ENCODE measurements around the gene ARHGAP26. TPM values are rescaled to one million over a fixed set of nuclear protein-coding genes. Genes with fewer than 3 reads are reported as not detected.

Gene ARHGAP26
- total and polyA plus RNA-seq, 2 donors (not counting 3 experiments of a cell fraction or from before 2014, with no cell fraction given) = 3.1 to 16.2 TPM

GRCh38 chr5:143071927-143072326 is 301.8 kb downstream of the ARHGAP26 start:
- dilution Hi-C loops (cut with MboI; ENCODE audit: extremely low pct_ligation_motif_present, low sequenced_read_pairs) = no loop called here
- Histone ChIP-seq H3K36me3 (ENCODE audit: control insufficient read depth in 2 of 2, extremely low read depth in 1 of 2, insufficient read depth in 2 of 2, low read length in 2 of 2) (no peaks in the 10 kb centered on the region), H2AFZ (ENCODE audit: low read depth, low read length) (no peak overlapping the region), H3K4me1 (ENCODE audit: control insufficient read depth, extremely low read depth, insufficient read depth, low read length) (no peaks in the 10 kb centered on the region), H3K9ac (replicated peaks; ENCODE audit: extremely low read depth, insufficient read depth, low read length) (no peak overlapping the region), H3K27me3 (ENCODE audit: control insufficient read depth in 2 of 2, insufficient read depth in 2 of 2, low read length in 2 of 2) (no peaks in the 10 kb centered on the region), H3K4me3 (replicated peaks in 1 of 3; ENCODE audit: insufficient read depth in 1 of 3, low read depth in 1 of 3, low read length in 3 of 3) (no peak overlapping the region), H3K79me2 (ENCODE audit: control insufficient read depth, insufficient read depth, low read length) (no peaks in the 10 kb centered on the region), H3K4me2 (ENCODE audit: insufficient read depth, low read length) (no peak overlapping the region), H3K9me3 (replicated peaks; ENCODE audit: control insufficient read depth, insufficient read depth, low read length) (no peaks in the 10 kb centered on the region), H3K9me1 (replicated peaks; ENCODE audit: control insufficient read depth, extremely low read depth, insufficient read depth, low read length) (no peaks in the 10 kb centered on the region), H4K20me1 (replicated peaks; ENCODE audit: control insufficient read depth, extremely low read depth, insufficient read depth, low read length) (no peaks in the 10 kb centered on the region), H3K27ac (ENCODE audit: insufficient read depth, low read depth, low read length) (no peak overlapping the region)
- BruUV-seq (replicated peaks) = no TSS peak
- DNase-seq (ENCODE audit: low read depth, low spot score) (no peak), FAIRE-seq (no peak)
- intact Hi-C loops (cut with micrococcal nuclease) = no loop called here
- CTCF ChIA-PET = no interaction called here
- POLR2A ChIA-PET = no interaction called here
- TF ChIP-seq JUN (IDR thresholded peaks at IDR 0.05; ENCODE audit: borderline replicate concordance, insufficient read depth, insufficient read length, low read depth) (no peak), EZH2 (IDR thresholded peaks at IDR 0.05; ENCODE audit: borderline replicate concordance, low read depth, low read length, severe bottlenecking) (no peak), CTCF (IDR thresholded peaks at IDR 0.05; ENCODE audit: extremely low read depth in 1 of 2, insufficient read depth in 1 of 2, low read depth in 1 of 2, low read length in 2 of 2) (no peak), MAX (IDR thresholded peaks at IDR 0.05; ENCODE audit: insufficient read depth, insufficient read length) (no peak), FOS (IDR thresholded peaks at IDR 0.05; ENCODE audit: borderline replicate concordance, insufficient read depth, low read length) (no peak), MYC (IDR thresholded peaks at IDR 0.05; ENCODE audit: low read depth, low read length) (no peak), POLR2A (IDR thresholded peaks at IDR 0.05; ENCODE audit: low read depth, low read length) (no peak)
